Upper lobe of left lung (tissue), 4 donors: ENCODE data around the gene GNB1L.

Experiments
- EP300 ChIP-seq, 4 donors: sonication (generic); formaldehyde crosslinking; IDR thresholded peaks; one replicate each; pipeline ENCODE4 v1.5.1; 2017; ENCODE audit warnings: antibody characterized with exemption in 4 of 4, control low read depth in 2 of 4
- POLR2A ChIP-seq, 4 donors: fragments of 450-650 bp; IDR thresholded peaks; one replicate each; pipeline ENCODE4 v1.5.1; 2016 to 2017; ENCODE audit warnings: antibody characterized with exemption in 4 of 4, mild to moderate bottlenecking in 2 of 4
- POLR2AphosphoS5 ChIP-seq, 2 donors: sonication (generic); formaldehyde crosslinking; IDR thresholded peaks; one replicate each; pipeline ENCODE4 v1.5.1; 2017; ENCODE audit warnings: antibody characterized with exemption in 2 of 2
- TF ChIP-seq, protein P1 (sequence below), 6 experiments: fragments of 450-650 bp in 4 of 6; fragments of 200-600 bp in 2 of 6; sonication (generic) in 2 of 6; IDR thresholded peaks; one replicate each; pipeline ENCODE4 v1.5.1; 2016 to 2019; ENCODE audit warnings: antibody characterized with exemption in 6 of 6

DNA sequence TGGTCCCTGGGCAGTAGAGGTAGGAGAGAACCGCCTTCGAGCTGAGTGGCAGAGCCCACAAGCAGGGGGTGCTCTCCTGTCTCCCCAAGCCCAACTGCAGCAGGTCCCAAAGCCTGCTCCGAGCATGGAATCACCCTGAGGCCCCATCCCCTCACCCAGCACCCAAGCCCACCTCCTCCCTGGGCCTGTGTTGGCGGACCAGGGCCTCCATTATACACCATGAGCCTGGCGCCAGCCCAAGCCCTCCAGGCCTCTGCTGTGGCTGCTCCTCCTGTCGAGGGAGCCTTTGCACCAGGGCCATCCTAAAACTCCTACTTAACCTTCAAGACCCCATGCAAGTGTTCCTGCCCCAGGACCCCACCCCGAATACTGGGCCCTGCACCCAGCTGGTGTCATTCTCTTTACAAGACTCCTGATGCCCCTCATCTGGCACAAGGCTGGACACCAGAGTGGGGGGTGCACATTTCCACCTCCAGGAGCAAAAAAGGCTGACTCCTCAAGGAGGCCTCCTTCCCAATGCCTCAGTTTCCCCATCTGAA, 114.7 kb downstream of the GNB1L start:
- TF ChIP-seq, protein P1, sequence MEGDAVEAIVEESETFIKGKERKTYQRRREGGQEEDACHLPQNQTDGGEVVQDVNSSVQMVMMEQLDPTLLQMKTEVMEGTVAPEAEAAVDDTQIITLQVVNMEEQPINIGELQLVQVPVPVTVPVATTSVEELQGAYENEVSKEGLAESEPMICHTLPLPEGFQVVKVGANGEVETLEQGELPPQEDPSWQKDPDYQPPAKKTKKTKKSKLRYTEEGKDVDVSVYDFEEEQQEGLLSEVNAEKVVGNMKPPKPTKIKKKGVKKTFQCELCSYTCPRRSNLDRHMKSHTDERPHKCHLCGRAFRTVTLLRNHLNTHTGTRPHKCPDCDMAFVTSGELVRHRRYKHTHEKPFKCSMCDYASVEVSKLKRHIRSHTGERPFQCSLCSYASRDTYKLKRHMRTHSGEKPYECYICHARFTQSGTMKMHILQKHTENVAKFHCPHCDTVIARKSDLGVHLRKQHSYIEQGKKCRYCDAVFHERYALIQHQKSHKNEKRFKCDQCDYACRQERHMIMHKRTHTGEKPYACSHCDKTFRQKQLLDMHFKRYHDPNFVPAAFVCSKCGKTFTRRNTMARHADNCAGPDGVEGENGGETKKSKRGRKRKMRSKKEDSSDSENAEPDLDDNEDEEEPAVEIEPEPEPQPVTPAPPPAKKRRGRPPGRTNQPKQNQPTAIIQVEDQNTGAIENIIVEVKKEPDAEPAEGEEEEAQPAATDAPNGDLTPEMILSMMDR (IDR thresholded peaks at IDR 0.05), result no peak
- TF ChIP-seq POLR2A (IDR thresholded peaks at IDR 0.05) (no peak), EP300 (IDR thresholded peaks at IDR 0.05) (no peak), POLR2AphosphoS5 (IDR thresholded peaks at IDR 0.05) (no peak)
